Anterior cingulate cortex (tissue), 58 donors: ENCODE measurements around the gene ADCY10.
"Not testable (repeated sequence)": the region's sequence is repeated elsewhere in the genome, so short reads cannot be mapped to it uniquely, and the experiment has no call there.

Experiments
- DNase-seq, 58 donors: peaks; one replicate each; lab custom pipeline; 2025; lab: John Stamatoyannopoulos, UW

ADCY10 gene

DNA sequence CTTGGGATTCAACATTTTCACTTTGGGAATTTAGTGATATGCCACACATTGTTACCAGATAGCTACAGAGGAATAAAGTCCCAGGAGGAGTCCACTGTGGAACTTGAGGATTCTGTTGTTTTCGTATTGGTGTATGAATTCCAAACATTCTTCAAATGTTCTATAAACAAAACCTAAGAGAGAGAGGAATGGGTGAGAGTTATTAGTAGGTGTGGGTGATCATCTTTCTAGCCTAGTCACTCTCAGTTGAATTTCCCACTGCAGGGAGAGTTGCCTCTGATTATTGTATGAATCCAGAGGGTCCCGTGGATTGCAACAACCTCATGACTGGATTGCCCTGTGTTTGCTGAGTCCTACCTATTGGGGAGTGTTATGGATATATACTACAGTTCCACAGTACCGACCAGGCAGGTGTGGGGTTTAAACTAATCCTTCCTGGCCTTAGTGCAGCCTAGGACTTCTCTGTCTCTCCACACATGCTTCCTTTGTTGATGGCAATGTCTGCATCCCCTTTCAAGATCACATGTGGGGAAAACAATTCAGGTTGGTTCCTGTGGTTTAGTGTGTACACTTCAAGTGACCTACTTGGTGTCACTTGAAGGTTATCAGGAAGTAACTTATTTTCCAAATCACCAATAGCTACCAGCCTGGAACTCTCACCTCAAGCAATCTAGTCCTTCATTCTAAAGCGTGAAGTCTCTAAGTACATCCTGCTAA is 91.8 kb downstream of the ADCY10 start:
- DNase-seq = no peak

DNA sequence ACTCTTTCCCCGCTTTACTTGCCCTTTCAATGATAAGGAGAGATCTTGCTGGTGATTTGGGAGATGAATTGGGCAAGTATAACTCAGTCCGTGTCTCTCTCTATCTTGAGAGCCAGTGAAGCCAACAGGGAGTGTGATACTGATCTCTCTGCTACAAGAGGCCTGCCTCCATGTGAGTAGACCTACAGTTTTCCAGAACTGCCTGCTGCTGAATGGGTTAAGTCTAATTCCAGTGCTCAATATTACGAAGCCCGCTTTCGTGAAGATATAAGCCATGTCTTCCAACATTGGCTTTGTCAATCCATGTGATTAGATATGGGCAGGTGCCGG is 92.6 kb downstream of the ADCY10 start:
- no peak for DNase-seq

DNA sequence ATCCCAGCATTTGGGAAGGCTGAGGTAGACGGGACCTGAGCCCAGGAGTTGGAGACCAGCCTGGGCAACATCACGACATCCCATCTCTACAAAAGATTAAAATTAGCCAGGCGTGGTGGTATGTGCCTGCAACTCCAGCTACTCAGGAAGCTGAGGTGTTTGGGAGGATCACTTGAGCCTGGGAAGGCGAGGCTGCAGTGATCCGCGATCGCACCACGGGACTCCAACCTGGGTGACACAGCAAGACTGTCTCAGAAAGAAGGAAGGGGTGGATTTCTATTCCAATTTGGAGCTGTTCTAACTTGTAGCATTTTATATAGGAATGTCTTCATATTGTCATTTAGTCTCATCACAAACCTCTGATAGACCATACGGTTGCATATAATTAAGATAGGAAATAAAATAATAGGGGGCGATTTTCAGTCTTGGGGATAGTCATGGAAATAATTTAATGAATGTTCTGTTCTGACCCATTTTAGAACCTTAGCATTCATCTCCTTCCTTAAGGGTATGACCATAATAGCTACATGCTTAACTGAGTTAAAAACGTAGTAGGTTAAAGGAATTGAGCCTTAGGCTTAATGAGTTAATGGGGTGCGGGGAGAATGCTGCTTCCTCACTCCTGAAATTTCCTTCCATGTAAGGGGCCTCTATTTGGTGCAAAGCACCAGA is 93.1 kb downstream of the ADCY10 start:
- no peak for DNase-seq

DNA sequence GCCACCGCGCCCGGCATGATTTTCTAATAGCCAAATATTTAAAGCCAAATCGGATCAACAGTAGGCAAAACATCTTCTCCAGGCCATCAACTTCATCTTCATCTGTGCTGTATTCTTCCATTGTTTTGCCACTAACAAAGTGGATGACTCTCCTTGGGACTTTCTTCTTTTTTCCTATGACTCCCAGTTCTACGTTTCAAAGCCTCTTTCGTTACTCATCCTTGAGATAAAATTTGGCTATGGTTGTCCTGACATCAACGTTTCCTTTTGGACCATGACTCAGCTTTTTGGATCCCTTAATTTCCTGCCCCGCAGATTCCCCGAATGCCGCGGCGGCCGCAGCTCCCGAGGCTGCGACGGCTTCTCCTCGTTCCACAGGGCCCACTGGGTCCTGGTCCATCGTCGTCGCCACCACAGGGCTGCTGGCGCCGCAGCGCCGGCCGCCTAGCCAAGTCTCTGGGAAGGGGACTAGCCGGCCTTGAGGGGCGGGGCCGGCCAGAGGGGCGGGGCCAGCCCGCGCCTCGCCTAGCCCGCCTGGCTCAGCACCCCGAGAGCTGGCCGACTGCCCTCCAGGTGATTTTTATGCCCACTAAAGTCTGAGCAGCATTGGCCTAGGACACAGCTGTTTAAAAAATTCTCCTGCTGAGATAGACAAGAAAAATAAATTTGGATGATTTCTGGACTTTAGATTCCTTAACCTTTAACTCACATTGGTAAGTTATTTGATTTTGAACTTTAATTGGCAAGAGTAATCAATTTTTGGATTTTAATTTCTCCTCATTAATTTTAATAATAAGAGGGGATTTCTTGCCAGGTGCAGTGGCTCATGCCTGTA is 93.9 kb downstream of the ADCY10 start:
- DNase-seq = peak in 45 of 58 donors; percentile 2 to 60 (median 28)

DNA sequence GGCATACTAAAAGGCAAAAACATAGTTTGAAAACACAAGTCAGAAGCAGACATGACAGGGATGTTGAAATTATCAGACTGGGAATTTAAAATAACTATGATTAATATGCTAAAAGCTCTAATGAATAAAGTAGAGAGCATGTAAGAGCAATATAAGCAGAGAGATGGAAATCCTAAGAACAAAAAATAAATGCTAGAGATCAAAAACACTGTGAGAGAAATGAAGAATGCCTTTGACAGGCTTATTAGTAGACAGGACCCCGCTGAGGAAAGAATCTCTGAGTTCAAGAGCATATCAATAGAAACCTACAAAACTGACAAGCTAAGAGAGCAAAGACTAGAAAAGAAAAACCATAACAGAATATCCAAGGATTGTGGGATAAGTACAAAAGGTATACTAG is 98.3 kb downstream of the ADCY10 start:
- no peak for DNase-seq

DNA sequence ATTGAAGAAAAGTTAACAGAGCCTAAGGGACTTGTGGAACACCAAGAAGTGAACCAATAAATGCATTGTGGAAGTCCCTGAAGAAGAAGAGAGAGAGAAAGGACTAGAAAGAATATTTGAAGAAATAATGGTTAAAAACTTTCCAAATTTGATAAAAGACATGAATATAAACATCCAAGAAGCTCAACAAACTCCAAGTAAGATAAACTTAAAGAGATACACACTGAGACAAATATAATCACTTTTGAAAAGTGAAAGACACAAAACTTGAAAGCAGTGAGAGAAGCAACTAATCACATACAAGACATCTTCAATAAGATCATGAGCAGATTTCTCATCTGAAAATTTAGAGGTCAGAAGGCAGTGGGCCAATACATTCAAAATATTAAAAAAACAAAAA is 101.0 kb downstream of the ADCY10 start:
- DNase-seq = no peak

DNA sequence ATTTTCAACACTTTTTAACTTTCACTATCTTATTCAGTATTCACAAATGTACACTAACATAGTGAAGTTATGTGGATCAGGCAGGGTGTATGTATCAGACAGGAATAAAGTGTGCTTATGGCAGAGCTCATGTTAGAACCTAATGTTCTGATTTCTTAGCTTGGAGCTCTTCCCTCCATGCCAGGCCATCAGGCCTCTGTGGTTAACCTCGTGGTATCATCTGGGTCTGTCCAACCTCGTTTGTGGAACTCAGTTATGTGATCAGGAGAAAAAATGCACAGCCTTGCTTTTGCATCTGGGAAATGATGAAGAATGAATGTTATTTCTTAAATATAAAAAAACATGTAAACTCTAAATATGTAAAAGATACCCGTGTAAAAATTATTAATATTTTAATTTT is 105.2 kb downstream of the ADCY10 start:
- DNase-seq = no peak

DNA sequence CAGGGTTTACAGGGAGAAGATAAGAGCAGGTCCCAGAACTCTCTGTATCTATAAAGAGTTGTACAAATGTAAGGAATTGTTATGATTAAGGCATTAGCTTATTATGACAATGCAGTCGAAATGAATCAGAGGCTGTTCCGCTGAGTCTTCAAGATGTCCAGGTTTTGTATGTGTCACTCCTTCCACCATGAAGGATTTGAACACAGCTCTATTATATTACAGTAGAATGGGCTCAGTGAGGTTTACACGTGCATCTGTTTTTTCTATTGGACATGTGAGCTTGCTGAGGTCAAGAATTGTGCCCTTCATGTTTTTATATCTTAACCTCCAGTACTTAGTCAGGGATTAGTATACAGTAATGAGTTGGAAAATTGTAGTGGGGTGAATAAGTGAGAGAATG is 105.8 kb downstream of the ADCY10 start:
- no peak for DNase-seq

DNA sequence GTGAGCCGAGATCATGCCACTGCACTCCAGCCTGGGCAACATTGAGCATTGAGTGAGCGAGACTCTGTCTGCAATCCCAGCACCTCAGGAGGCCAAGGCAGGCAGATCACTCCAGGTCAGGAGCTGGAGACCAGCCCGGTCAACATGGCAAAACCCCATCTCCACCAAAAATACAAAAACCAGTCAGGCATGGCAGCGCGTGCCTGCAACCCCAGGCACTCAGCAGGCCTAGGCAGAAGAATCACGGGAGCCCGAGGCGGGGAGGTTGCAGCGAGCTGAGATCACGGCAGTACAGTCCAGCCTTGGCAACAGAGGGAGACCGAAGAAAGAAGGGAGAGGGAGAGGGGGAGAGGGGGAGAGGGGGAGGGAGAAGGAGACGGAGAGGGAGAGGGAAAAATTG is 107.3 kb downstream of the ADCY10 start:
- not testable (repeated sequence) for DNase-seq

DNA sequence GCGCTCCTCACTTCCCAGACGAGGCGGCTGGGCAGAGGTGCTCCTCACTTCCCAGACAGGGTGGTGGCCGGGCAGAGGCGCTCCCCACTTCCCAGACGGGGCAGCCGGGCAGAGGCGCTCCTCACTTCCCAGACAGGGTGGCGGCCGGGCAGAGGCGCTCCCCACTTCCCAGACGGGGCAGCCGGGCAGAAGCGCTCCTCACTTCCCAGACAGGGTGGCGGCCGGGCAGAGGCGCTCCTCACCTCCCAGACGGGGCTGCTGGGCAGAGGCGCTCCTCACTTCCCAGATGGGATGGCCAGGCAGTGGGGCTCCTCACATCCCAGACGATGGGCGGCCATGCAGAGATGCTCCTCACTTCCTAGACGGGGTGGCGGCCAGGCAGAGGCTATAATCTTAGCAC is 107.7 kb downstream of the ADCY10 start:
- not testable (repeated sequence) for DNase-seq

DNA sequence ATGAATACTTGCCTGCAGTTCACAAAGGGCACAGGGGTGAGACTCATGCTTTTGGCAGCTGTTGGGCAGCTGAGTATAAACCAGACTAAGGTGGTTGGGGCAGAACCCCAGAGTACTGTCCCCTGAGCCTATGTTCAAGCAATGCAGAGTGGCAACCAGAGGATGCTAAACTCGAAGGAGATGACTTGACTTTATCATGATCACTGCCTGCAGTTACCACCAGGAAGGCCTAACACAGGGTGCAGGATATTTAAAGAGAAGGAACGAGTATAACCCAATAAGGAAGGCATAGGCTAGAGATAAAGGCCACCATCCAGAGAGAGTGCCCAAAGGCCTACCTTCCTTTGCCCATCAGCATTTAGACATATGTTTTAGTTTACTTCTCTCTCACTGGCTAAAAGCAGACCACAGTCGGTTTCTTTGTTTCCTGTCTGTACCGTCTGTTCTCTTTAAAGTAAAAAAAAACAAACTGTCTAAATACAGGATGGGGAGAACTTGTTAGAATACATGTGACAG is 108.8 kb downstream of the ADCY10 start:
- peak in 1 of 58 donors; percentile 8 for DNase-seq

DNA sequence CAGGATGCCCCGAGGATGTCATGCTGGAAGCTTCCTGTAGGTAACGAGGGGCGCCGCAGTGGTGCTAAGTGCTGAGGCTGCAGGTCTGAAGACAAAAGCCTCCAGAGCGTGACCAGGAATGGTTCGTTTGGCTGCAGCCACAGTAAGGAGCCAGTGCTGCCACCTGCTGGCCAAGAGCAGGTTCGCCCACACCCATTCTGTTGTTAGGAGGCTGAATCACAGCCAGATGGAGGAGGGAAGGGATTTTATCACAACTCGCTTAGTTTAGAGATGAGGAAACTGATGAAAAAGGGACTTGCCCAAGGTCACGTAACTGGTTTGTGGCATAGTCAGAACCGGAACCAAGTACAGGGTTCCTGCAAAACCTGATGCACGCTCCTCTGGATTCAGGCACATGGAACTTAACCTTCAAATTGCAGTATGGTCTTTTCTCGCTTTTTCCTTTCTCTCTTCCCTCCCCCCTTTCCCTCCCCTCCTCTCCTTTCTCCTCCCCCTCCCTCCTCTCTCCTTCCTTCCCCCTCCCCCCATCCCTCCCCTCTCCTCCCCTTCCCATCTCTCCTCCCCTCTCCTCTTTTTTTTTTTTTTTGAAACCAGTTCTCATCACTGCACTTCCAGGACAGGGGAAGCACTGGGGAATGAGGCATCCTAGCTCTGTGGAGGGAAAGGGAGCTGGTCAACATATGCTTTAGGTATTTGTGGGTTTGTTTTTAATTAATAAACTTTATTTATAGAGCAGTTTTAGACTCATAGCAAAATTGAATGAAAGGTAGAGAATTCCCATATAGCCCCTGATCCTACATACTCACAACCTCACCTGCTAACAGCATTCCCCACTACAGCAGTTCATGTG is 110.4 kb downstream of the ADCY10 start:
- DNase-seq = peak in 55 of 58 donors; percentile 17 to 91 (median 73)

DNA sequence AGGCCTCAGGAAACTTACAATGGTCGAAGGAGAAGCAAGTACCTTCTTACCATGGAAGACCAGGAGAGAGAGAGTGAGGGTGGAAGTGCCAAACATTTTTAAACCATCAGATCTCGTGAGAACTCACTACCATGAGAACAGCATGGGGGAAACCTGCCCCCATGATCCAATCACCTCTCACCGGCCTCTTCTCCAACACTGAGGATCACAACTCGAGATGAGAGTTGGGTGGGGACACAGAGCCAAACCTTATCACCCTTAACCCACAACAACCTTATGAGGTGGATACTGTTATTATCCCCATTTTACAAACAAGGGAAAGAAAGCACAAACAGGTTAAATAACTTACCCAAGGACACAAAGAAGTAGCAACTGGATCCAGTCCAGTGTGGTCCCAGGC is 111.7 kb downstream of the ADCY10 start:
- DNase-seq = no peak

DNA sequence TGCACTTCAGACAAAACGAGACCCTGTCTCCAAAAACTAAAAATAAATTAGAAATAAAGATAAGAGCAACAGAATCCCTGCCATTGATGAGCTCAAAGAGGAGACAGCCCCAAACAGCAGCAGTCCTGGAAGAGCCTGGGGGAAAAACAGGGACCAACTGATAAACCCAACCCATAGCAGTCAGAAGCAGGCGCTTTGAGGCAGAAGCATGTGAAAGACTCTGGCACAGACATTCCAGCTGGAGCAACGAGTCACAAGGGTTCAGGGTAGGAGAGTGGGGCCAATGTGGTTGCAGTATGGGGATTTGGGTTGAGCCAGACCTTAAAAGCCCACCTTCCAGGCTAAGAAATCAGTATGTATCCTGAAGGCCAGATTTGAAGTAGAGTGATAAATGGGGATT is 113.7 kb downstream of the ADCY10 start:
- no peak for DNase-seq

DNA sequence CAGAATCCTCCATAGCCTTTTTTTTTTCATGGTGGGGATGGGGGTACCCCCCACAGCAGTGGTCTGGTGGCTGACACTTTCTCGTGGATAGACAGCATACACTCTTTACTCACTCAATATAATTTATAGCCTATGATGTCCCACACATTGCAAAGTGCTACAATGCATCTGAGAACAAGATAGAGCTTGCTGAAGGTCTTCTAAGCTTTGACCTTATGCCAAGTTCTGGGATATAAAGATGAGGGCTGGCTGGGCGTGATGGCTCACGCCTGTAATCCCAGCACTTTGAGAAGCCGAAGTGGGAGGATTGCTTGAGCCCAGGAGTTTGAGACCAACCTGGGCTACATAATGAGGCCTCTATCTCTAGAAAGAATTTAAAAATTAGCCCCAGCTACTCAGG is 114.2 kb downstream of the ADCY10 start:
- DNase-seq = no peak

DNA sequence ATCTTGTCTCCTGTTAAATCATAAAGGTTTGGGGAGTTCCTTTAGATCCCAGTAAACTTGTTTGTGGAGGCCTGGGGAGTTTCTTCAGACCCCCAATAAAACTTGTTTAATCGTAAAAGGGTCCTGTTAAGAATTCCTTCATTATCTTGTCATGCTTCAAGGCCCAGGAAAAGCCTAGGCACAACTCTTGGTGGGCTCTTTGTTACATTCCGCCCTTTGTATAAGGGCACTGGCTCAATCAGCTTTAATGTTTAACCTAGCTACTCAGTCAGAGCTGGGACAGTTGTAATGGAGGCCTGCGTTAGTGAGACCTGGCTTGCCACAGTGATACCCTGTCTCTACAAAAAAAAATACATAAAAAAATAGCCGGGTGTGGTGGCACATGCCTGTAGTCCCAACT is 115.0 kb downstream of the ADCY10 start:
- no peak for DNase-seq

DNA sequence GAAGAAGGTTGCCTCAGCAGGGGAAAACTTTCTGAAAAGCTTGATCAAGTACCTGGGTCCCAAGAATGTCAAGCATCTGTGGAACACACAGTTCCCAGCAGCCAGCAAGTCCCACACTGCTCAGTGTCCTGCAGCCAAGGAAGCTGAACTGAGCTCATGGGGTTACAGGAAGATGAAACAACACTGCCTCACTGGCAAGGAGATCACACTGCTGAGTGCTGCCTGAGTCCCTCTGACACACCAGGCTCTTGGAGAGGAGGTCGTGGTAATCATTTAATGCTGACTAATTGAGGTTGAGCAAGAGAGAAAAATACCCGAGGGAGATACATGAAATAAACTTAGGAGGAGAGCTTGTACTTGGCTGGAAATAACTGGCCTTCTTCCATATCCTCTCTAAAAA is 116.9 kb downstream of the ADCY10 start:
- DNase-seq = peak in 20 of 58 donors; percentile 3 to 68 (median 15)

DNA sequence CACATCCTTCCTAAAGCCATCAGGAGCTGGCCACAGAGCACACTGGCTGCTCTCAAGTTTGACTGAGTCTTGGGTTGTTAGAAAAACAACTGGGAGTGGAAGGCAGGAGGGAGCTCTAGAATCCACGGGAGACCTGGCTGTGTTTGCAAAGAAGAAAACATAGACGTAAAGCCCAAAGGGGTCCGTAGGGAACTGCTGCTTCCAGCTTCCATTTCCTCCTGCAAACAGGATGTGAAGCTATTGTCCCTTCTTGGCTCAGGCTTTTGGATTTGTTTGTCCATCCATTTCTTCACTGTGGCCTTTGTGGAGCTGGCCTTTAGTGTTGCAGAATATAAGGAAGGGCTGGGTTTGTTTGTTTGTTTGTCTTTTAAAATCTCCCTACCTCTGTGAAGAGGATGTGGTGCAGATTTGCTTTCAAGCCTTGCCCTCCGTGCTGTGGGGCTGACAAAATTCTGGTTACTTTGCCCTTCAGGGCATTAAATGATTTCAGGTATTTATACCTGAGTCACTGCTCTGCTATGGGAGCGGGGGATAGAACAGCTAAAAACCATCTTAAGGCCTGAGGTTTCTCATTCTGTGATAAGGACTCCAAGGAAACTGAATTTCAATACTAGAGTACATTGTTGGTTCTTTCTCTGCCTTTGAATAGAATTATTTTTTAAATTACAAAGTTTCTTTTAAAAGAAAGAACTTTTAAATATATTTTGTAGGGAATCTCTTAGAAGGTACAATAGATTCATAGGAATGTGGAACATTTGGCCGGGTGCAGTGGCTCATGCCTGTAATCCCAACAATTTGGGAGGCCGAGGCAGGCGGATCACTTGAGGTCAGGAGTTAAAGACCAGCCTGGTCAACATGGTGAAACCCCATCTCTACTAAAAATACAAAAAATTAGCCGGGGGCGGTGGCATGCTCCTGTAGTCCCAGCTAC is 117.9 kb downstream of the ADCY10 start:
- DNase-seq = no peak

DNA sequence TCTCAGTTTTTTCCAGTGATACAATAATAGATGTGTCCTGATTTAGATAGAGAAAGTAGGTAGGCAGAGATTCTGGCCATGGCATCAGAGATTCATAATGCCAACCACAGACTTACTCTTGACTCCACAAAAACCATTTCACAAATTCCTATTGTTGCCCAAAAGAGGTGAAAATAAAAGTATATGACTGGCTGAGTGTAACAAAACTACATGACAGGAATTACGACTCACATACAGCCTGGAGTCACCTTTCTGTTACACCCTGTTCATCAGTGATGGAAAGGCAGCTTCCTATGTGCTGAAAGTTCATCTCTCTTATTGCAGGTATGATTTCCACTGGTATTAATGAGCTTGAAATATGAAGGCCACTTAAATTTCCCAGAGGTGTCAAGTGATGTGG is 119.9 kb downstream of the ADCY10 start:
- DNase-seq = no peak
